Stimulated activated CD8-positive, alpha-beta memory T cell treated with anti-CD3 and anti-CD28 coated beads, Interleukin-12 subunit alpha, Interleukin-12 subunit beta, amount 100 ng/mL, for 24 hours (primary cell): ENCODE measurements around the gene CNPY1.
"Not testable (repeated sequence)": the region's sequence is repeated elsewhere in the genome, so short reads cannot be mapped to it uniquely, and the experiment has no call there.

ENCODE experiments used
- DNase-seq: peaks from one replicate; pipeline ENCODE4 v3.0.0-alpha.2; 2020; ENCODE audit errors: extremely low read depth

CNPY1 gene

GRCh38 chr7:155546449-155546848, at the start of gene CNPY1:
CNPY1 (minus strand) TSS chr7:155546559; CDS start chr7:155545929, 630 bp downstream.
- DNase-seq, result not testable (repeated sequence)

GRCh38 chr7:155594961-155595366, 48.6 kb upstream of the CNPY1 start:
- no peak for DNase-seq

GRCh38 chr7:155594163-155594732, 47.9 kb upstream of the CNPY1 start:
- DNase-seq, result no peak

- no peak for DNase-seq
These were observed 47.3 kb upstream of the CNPY1 start for GRCh38 chr7:155593461-155594162.

- DNase-seq, result no peak
These were observed 44.9 kb upstream of the CNPY1 start for GRCh38 chr7:155591055-155591775.

GRCh38 chr7:155590215-155591018, 44.1 kb upstream of the CNPY1 start:
- no peak for DNase-seq

- no peak for DNase-seq
These were observed 42.9 kb upstream of the CNPY1 start for GRCh38 chr7:155589001-155589980.

- no peak for DNase-seq
These were observed 42.2 kb upstream of the CNPY1 start for GRCh38 chr7:155588468-155588998.

- DNase-seq, result no peak
These were observed 41.1 kb upstream of the CNPY1 start for GRCh38 chr7:155587486-155587885.

GRCh38 chr7:155586843-155587440, 40.6 kb upstream of the CNPY1 start:
- DNase-seq, result no peak

GRCh38 chr7:155585951-155586350, 39.6 kb upstream of the CNPY1 start:
- DNase-seq, result no peak

- DNase-seq, result no peak
These were observed 39.2 kb upstream of the CNPY1 start for GRCh38 chr7:155585532-155585895.

GRCh38 chr7:155584763-155585531, 38.6 kb upstream of the CNPY1 start:
- no peak for DNase-seq

GRCh38 chr7:155584261-155584660, 37.9 kb upstream of the CNPY1 start:
- no peak for DNase-seq

- DNase-seq, result no peak
These were observed 37.3 kb upstream of the CNPY1 start for GRCh38 chr7:155583636-155584035.

GRCh38 chr7:155581954-155582353, 35.6 kb upstream of the CNPY1 start:
- DNase-seq, result no peak

GRCh38 chr7:155581107-155581830, 34.9 kb upstream of the CNPY1 start:
- DNase-seq, result no peak

- no peak for DNase-seq
These were observed 34.0 kb upstream of the CNPY1 start for GRCh38 chr7:155580367-155580766.

GRCh38 chr7:155579565-155579964, 33.2 kb upstream of the CNPY1 start:
- no peak for DNase-seq
